DND-41 (cell line): ENCODE data around the gene BMERB1.

Source experiments
- ATAC-seq: fragments of 200-7000 bp; cut with Tn5 transposase; 3 replicates; pipeline ENCODE4 v1.9.1; 2021; ENCODE audit warnings: low read depth; ENCODE audit not compliant: insufficient read depth
- DNase-seq: peaks from one replicate; pipeline ENCODE4 v3.0.0-alpha.2; 2020
- H2AFZ ChIP-seq: 2 replicates; pipeline ENCODE4 v1.6.0; 2012; ENCODE audit warnings: low read depth, low read length
- H3K27ac ChIP-seq: 2 replicates; pipeline ENCODE4 v1.5.1; 2012; ENCODE audit warnings: low read length, inconsistent platforms
- H3K27me3 ChIP-seq: fragments of 200-600 bp; sonication (generic); 2 replicates; pipeline ENCODE4 v1.6.0; 2012; ENCODE audit warnings: low read length, mild to moderate bottlenecking, inconsistent platforms; ENCODE audit not compliant: insufficient read depth, poor library complexity
- H3K36me3 ChIP-seq: 2 replicates; pipeline ENCODE4 v1.5.1; 2012; ENCODE audit warnings: low read length, inconsistent platforms; ENCODE audit not compliant: insufficient read depth
- H3K4me1 ChIP-seq: 2 replicates; pipeline ENCODE4 v1.5.1; 2012; ENCODE audit warnings: mild to moderate bottlenecking, low read length; ENCODE audit not compliant: insufficient read depth
- H3K4me2 ChIP-seq: 2 replicates; pipeline ENCODE4 v1.6.0; 2012; ENCODE audit warnings: mild to moderate bottlenecking, moderate library complexity, low read length, inconsistent platforms; ENCODE audit not compliant: insufficient read depth
- H3K4me3 ChIP-seq, 2 experiments: fragments of 200-600 bp in 1 of 2; shearing (Covaris generic) in 1 of 2; 2 replicates each; pipeline ENCODE4 v1.5.1; 2012 to 2016; ENCODE audit warnings: inconsistent platforms in 2 of 2, low read length in 2 of 2, mild to moderate bottlenecking in 2 of 2, low read depth in 1 of 2, moderate library complexity in 1 of 2
- H3K79me2 ChIP-seq: 2 replicates; pipeline ENCODE4 v1.6.0; 2012; ENCODE audit warnings: low read length, inconsistent platforms; ENCODE audit not compliant: insufficient read depth
- H3K9ac ChIP-seq: 2 replicates; pipeline ENCODE4 v1.6.0; 2012; ENCODE audit warnings: low read depth, mild to moderate bottlenecking, inconsistent platforms, low read length, moderate library complexity
- H3K9me3 ChIP-seq: 2 replicates; pipeline ENCODE4 v1.5.1; 2012; ENCODE audit warnings: low read length, moderate library complexity, mild to moderate bottlenecking, inconsistent platforms; ENCODE audit not compliant: insufficient read depth, severe bottlenecking
- H4K20me1 ChIP-seq: 2 replicates; pipeline ENCODE4 v1.6.0; 2012; ENCODE audit warnings: low read length; ENCODE audit not compliant: insufficient read depth
- CTCF ChIP-seq: IDR thresholded peaks from 2 replicates; pipeline ENCODE4 v1.5.1; 2012; ENCODE audit warnings: borderline replicate concordance, low read length, moderate library complexity, mild to moderate bottlenecking; ENCODE audit not compliant: poor library complexity, severe bottlenecking; ENCODE audit errors: extremely low read depth
- EZH2 ChIP-seq: IDR thresholded peaks from 3 replicates; pipeline ENCODE4 v1.6.1; 2012; ENCODE audit warnings: borderline replicate concordance, low read depth, mild to moderate bottlenecking, moderate library complexity, low read length, inconsistent platforms; ENCODE audit not compliant: severe bottlenecking

Gene BMERB1

GRCh38 chr16:15507301-15507958, 73.0 kb downstream of the BMERB1 start:
- Histone ChIP-seq H2AFZ (no peak overlapping the region), H3K36me3 (no peaks in the 10 kb centered on the region), H3K4me1 (no peaks in the 10 kb centered on the region), H3K4me3 (no peak overlapping the region), H3K79me2 (no peaks in the 10 kb centered on the region), H3K27me3 (peaks cover 6% of the 10 kb centered on the region), H3K4me2 (no peak overlapping the region), H4K20me1 (peaks cover 2% of the 10 kb centered on the region; the same call in 1 of the 2 replicates), H3K9me3 (no peaks in the 10 kb centered on the region), H3K9ac (no peak overlapping the region), H3K27ac (no peak overlapping the region)
- DNase-seq, result no peak
- ATAC-seq, result no peak
- TF ChIP-seq EZH2 (no peak), CTCF (no peak)

GRCh38 chr16:15507959-15508627, 73.7 kb downstream of the BMERB1 start:
- Histone ChIP-seq H3K4me3 (no peak overlapping the region), H3K27me3 (peaks cover 6% of the 10 kb centered on the region), H3K9ac (no peak overlapping the region), H3K27ac (no peak overlapping the region), H3K79me2 (no peaks in the 10 kb centered on the region), H2AFZ (no peak overlapping the region), H3K9me3 (no peaks in the 10 kb centered on the region), H3K36me3 (no peaks in the 10 kb centered on the region), H3K4me2 (no peak overlapping the region), H4K20me1 (peaks cover 2% of the 10 kb centered on the region; the same call in 1 of the 2 replicates), H3K4me1 (no peaks in the 10 kb centered on the region)
- TF ChIP-seq CTCF (no peak), EZH2 (no peak)
- no peak for DNase-seq
- no peak for ATAC-seq

- Histone ChIP-seq H3K4me2 (no peak overlapping the region), H3K9ac (no peak overlapping the region), H4K20me1 (peaks cover 2% of the 10 kb centered on the region; the same call in 1 of the 2 replicates), H3K79me2 (no peaks in the 10 kb centered on the region), H3K27ac (no peak overlapping the region), H3K4me3 (no peak overlapping the region), H2AFZ (no peak overlapping the region), H3K36me3 (no peaks in the 10 kb centered on the region), H3K4me1 (no peaks in the 10 kb centered on the region), H3K9me3 (no peaks in the 10 kb centered on the region), H3K27me3 (peaks cover 6% of the 10 kb centered on the region)
- ATAC-seq (peak; percentile 44; the same call in 2 of the 3 replicates), DNase-seq (peak; percentile 19)
- TF ChIP-seq EZH2, result no peak
- TF ChIP-seq CTCF, result no peak
Measured at GRCh38 chr16:15509051-15509592, 74.7 kb downstream of the BMERB1 start.
